Mesenchymal stem cell (in vitro differentiated cells and primary cell): Measurements from ENCODE around the gene ZNF444.
"Not testable (repeated sequence)": the region's sequence is repeated elsewhere in the genome, so short reads cannot be mapped to it uniquely, and the experiment has no call there.

Source experiments
- DNase-seq: peaks from one replicate; pipeline ENCODE4 v3.0.0-alpha.2; 2013
- H2AFZ ChIP-seq: one replicate; pipeline ENCODE4 v1.6.1; 2013; ENCODE audit warnings: low read depth, mild to moderate bottlenecking, control low read depth, inconsistent platforms, low read length, moderate library complexity
- H2AK5ac ChIP-seq: 2 replicates; pipeline ENCODE4 v1.6.1; 2013; ENCODE audit warnings: low read length, moderate library complexity, mild to moderate bottlenecking, inconsistent platforms; ENCODE audit not compliant: severe bottlenecking
- H2BK120ac ChIP-seq: one replicate; pipeline ENCODE4 v1.6.1; 2013; ENCODE audit warnings: low read depth, mild to moderate bottlenecking, inconsistent platforms, low read length, moderate library complexity
- H2BK12ac ChIP-seq, 2 experiments: one replicate each; pipeline ENCODE4 v1.6.1; 2013; ENCODE audit warnings: inconsistent platforms in 2 of 2, low read length in 2 of 2, mild to moderate bottlenecking in 2 of 2, moderate library complexity in 2 of 2, control low read depth in 1 of 2
- H2BK15ac ChIP-seq: one replicate; pipeline ENCODE4 v1.6.1; 2013; ENCODE audit warnings: mild to moderate bottlenecking, low read depth, inconsistent platforms; ENCODE audit not compliant: poor library complexity, severe bottlenecking
- H2BK5ac ChIP-seq: 2 replicates; pipeline ENCODE4 v1.6.1; 2013; ENCODE audit warnings: low read depth, mild to moderate bottlenecking, low read length, control low read depth, inconsistent platforms; ENCODE audit not compliant: poor library complexity, severe bottlenecking
- H3K14ac ChIP-seq, 2 experiments: one replicate each; pipeline ENCODE4 v1.6.1; 2013; ENCODE audit warnings: inconsistent platforms in 2 of 2, low read length in 2 of 2, control low read depth in 1 of 2, mild to moderate bottlenecking in 1 of 2, moderate library complexity in 1 of 2
- H3K18ac ChIP-seq, 2 experiments: one replicate each; pipeline ENCODE4 v1.6.1; 2013; ENCODE audit warnings: inconsistent platforms in 2 of 2, low read length in 2 of 2, control low read depth in 1 of 2, low read depth in 1 of 2, mild to moderate bottlenecking in 1 of 2
- H3K23ac ChIP-seq, 2 experiments: one replicate each; pipeline ENCODE4 v1.6.1; 2013; ENCODE audit warnings: inconsistent platforms in 2 of 2, low read length in 2 of 2, mild to moderate bottlenecking in 2 of 2, moderate library complexity in 2 of 2, control low read depth in 1 of 2
- H3K27ac ChIP-seq: 2 replicates; pipeline ENCODE4 v1.5.1; 2013; ENCODE audit warnings: mild to moderate bottlenecking, moderate library complexity, low read length, control low read depth, inconsistent platforms; ENCODE audit not compliant: poor library complexity, severe bottlenecking
- H3K27me3 ChIP-seq, 2 experiments: 2 replicates each; pipeline versions ENCODE4 v1.6.1 to v1.7.0; 2013; ENCODE audit warnings: low read length in 2 of 2, mild to moderate bottlenecking in 2 of 2, moderate library complexity in 2 of 2, control low read depth in 1 of 2, inconsistent platforms in 1 of 2; ENCODE audit not compliant: control insufficient read depth in 1 of 2, insufficient read depth in 1 of 2
- H3K36me3 ChIP-seq, 2 experiments: 2 replicates each; pipeline versions ENCODE4 v1.6.1 to v1.7.0; 2013; ENCODE audit warnings: low read length in 2 of 2, control low read depth in 1 of 2, inconsistent platforms in 1 of 2, low read depth in 1 of 2, mild to moderate bottlenecking in 1 of 2; ENCODE audit not compliant: insufficient read depth in 2 of 2, control insufficient read depth in 1 of 2
- H3K4ac ChIP-seq, 2 experiments: one replicate each; pipeline ENCODE4 v1.6.1; 2013; ENCODE audit warnings: inconsistent platforms in 2 of 2, low read length in 2 of 2, mild to moderate bottlenecking in 2 of 2, moderate library complexity in 2 of 2, control low read depth in 1 of 2, low read depth in 1 of 2
- H3K4me1 ChIP-seq: 2 replicates; pipeline ENCODE4 v1.6.1; 2013; ENCODE audit warnings: low read depth, low read length, control low read depth; ENCODE audit not compliant: control insufficient read depth, insufficient read depth
- H3K4me2 ChIP-seq: 2 replicates; pipeline ENCODE4 v1.6.1; 2013; ENCODE audit warnings: low read length, mild to moderate bottlenecking, inconsistent platforms; ENCODE audit not compliant: poor library complexity, severe bottlenecking
- H3K4me3 ChIP-seq, 2 experiments: 2 replicates each; pipeline versions ENCODE4 v1.5.1 to v1.7.0; 2013; ENCODE audit warnings: low read length in 2 of 2, mild to moderate bottlenecking in 2 of 2, control low read depth in 1 of 2, low read depth in 1 of 2; ENCODE audit not compliant: insufficient read depth in 1 of 2
- H3K79me1 ChIP-seq: replicated peaks from 2 replicates; pipeline ENCODE4 v1.6.1; 2013; ENCODE audit warnings: mild to moderate bottlenecking, control low read depth, low read length, inconsistent platforms; ENCODE audit not compliant: poor library complexity, severe bottlenecking
- H3K9ac ChIP-seq: 2 replicates; pipeline ENCODE4 v1.7.0; 2013; ENCODE audit warnings: mild to moderate bottlenecking, low read length, moderate library complexity
- H3K9me3 ChIP-seq: 2 replicates; pipeline ENCODE4 v1.7.0; 2013; ENCODE audit warnings: mild to moderate bottlenecking, low read length; ENCODE audit not compliant: control insufficient read depth
- H4K8ac ChIP-seq: one replicate; pipeline ENCODE4 v1.6.1; 2013; ENCODE audit warnings: inconsistent platforms, mild to moderate bottlenecking, low read length, moderate library complexity
- H4K91ac ChIP-seq: one replicate; pipeline ENCODE4 v1.6.1; 2013; ENCODE audit warnings: mild to moderate bottlenecking, low read length, inconsistent platforms
- WGBS: methylation state at CpG from one replicate; pipeline ENCODE4 v1.1.7; 2013; ENCODE audit warnings: mixed read lengths; 5-methylcytosine and 5-hydroxymethylcytosine counted together

ZNF444 gene

DNA sequence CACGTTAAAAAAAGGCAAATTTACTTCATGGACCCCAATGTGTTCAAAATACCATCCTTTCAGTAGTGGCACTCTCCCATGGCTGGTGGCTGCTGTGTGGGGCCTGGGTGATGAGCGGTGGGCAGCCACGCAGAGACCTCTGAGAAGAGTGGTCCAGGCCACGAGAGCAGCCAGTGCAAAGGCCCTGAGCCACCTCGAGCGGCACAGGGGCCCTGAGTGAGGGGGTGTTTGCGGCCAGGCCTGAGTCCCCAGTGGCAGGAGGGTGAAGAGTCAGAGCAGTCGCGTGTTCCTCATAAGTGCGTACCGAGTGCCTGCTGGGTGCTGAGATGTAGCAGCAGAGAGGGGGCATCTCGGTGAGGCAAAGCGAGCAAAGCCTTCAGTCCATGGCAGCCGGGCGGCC, 7.0 kb downstream of the ZNF444 start:
- Histone ChIP-seq H2BK15ac (no peak overlapping the region), H3K4ac (no peak overlapping the region), H2BK5ac (no peak overlapping the region), H3K79me1 (peaks cover 46% of the 10 kb centered on the region), H3K18ac (no peak overlapping the region), H3K9ac (no peak overlapping the region), H3K27me3 (no peaks in the 10 kb centered on the region), H2AK5ac (no peak overlapping the region), H3K4me2 (no peak overlapping the region), H3K4me3 (no peak overlapping the region), H2AFZ (no peak overlapping the region), H3K9me3 (no peaks in the 10 kb centered on the region), H3K23ac (no peak overlapping the region), H3K4me1 (peaks cover under 1% of the 10 kb centered on the region), H3K14ac (no peak overlapping the region), H3K36me3 (peaks cover 20 to 54% of the 10 kb centered on the region in 2 experiments), H4K91ac (no peak overlapping the region), H2BK120ac (no peak overlapping the region), H4K8ac (no peak overlapping the region), H3K27ac (no peak overlapping the region), H2BK12ac (no peak overlapping the region)
- 100% methylated on average over 15 of the region's 15 CpGs for WGBS
- no peak for DNase-seq

DNA sequence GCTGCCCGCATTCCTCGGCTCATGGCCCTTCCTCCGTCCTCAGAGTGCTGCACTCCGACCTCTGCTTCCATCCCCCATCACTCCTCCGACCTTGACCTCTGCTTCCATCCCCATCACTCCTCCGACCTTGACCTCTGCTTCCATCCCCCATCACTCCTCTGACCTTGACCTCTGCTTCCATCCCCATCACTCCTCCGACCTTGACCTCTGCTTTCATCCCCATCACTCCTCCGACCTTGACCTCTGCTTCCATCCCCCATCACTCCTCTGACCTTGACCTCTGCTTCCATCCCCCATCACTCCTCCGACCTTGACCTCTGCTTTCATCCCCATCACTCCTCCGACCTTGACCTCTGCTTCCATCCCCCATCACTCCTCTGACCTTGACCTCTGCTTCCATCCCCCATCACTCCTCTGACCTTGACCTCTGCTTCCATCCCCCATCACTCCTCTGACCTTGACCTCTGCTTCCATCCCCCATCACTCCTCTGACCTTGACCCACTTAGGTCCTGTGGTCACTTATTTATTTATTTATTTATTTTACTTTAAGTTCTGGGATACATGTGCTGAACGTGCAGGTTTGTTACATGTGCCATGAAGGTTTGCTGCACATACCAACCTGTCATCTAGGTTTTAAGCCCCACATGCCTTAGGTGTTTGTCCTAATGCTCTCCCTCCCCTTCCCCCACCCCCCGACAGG, 8.0 kb downstream of the ZNF444 start:
- H3K27ac ChIP-seq, H3K4ac ChIP-seq, H3K23ac ChIP-seq, H2BK5ac ChIP-seq, H2AK5ac ChIP-seq, H3K4me2 ChIP-seq, H3K4me1 ChIP-seq, DNase-seq, H3K9me3 ChIP-seq, H2BK15ac ChIP-seq, H4K91ac ChIP-seq, H3K4me3 ChIP-seq, H4K8ac ChIP-seq, H2AFZ ChIP-seq, H2BK12ac ChIP-seq, H3K9ac ChIP-seq, H3K27me3 ChIP-seq, H3K14ac ChIP-seq, H2BK120ac ChIP-seq, H3K18ac ChIP-seq: not testable (repeated sequence)
- peaks cover 20 to 48% of the 10 kb centered on the region in 2 experiments for H3K36me3 ChIP-seq
- 94% methylated on average over 12 of the region's 12 CpGs for WGBS
- H3K79me1 ChIP-seq: peaks cover 47% of the 10 kb centered on the region

DNA sequence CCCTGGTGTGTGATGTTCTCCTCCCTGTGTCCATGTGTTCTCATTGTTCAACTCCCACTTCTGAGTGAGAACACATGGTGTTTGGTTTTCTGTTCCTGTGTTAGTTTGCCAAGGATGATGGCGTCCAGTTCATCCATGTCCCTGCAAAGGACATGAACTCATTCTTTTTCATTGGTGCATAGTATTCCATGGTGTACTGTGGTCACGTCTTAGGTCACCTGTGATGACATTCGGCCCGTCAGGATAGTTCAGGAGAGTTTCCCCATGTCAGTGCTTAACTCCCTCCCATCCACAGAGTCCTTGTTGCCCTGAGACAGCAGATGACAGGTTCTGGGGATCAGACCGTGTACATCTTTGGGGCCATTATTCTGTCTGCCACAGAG, 8.6 kb downstream of the ZNF444 start:
- DNase-seq: no peak
- no peak overlapping the region for H3K4me2 ChIP-seq
- H2AFZ ChIP-seq: no peak overlapping the region
- H2BK5ac ChIP-seq: no peak overlapping the region
- H3K14ac ChIP-seq: no peak overlapping the region
- H3K18ac ChIP-seq: no peak overlapping the region
- peaks cover 2% of the 10 kb centered on the region for H3K4me1 ChIP-seq
- no peak overlapping the region for H3K4ac ChIP-seq
- peaks cover 50% of the 10 kb centered on the region for H3K79me1 ChIP-seq
- no peak overlapping the region for H4K8ac ChIP-seq
- H3K36me3 ChIP-seq: peaks cover 23 to 54% of the 10 kb centered on the region in 2 experiments
- no peak overlapping the region for H2BK12ac ChIP-seq
- no peak overlapping the region for H4K91ac ChIP-seq
- H2AK5ac ChIP-seq: no peak overlapping the region
- H2BK15ac ChIP-seq: no peak overlapping the region
- H3K4me3 ChIP-seq: no peak overlapping the region
- no peak overlapping the region for H3K23ac ChIP-seq
- H3K27me3 ChIP-seq: no peaks in the 10 kb centered on the region
- H3K9ac ChIP-seq: no peak overlapping the region
- WGBS: 98% methylated on average over 5 of the region's 5 CpGs
- no peak overlapping the region for H2BK120ac ChIP-seq
- no peak overlapping the region for H3K27ac ChIP-seq
- no peaks in the 10 kb centered on the region for H3K9me3 ChIP-seq

DNA sequence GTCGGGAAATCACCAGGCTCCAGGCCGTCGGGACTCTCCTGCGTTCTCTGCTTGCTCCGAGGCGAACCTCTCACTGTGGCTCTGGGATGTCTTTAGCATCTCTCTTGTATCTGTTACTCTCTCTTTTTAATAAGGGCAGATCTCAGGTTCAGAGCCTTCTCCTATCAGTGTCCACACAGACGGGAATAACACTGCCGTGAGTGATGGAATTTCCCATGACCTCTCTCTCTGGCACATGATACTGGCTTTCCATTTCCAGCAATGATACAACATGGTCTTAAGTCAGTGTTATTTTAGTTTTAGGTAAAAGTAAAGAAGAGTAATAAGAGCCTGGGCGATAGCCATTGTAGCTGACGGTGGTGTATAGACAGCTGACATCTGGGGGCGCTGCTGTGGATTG, 9.3 kb downstream of the ZNF444 start:
- H3K9me3 ChIP-seq: no peaks in the 10 kb centered on the region
- no peak overlapping the region for H2BK120ac ChIP-seq
- no peak overlapping the region for H2BK15ac ChIP-seq
- H3K27me3 ChIP-seq: no peaks in the 10 kb centered on the region
- no peak overlapping the region for H2AFZ ChIP-seq
- no peak overlapping the region for H3K4me2 ChIP-seq
- H4K8ac ChIP-seq: no peak overlapping the region
- no peak overlapping the region for H3K18ac ChIP-seq
- no peak overlapping the region for H3K4ac ChIP-seq
- H3K23ac ChIP-seq: no peak overlapping the region
- H2AK5ac ChIP-seq: no peak overlapping the region
- H2BK5ac ChIP-seq: no peak overlapping the region
- H3K27ac ChIP-seq: no peak overlapping the region
- whole genome bisulfite sequencing: 98% methylated on average over 8 of the region's 11 CpGs
- no peak overlapping the region for H2BK12ac ChIP-seq
- DNase-seq: no peak
- H3K79me1 ChIP-seq: peaks cover 55% of the 10 kb centered on the region
- no peak overlapping the region for H3K4me3 ChIP-seq
- peaks cover 2% of the 10 kb centered on the region for H3K4me1 ChIP-seq
- no peak overlapping the region for H3K9ac ChIP-seq
- H3K14ac ChIP-seq: no peak overlapping the region
- no peak overlapping the region for H4K91ac ChIP-seq
- peaks cover 28 to 60% of the 10 kb centered on the region in 2 experiments for H3K36me3 ChIP-seq
